NB4 (cell line): ENCODE measurements around the gene SLCO2A1.

ENCODE experiments used
- DNase-seq: peaks from one replicate; pipeline ENCODE4 v3.0.0; 2010; ENCODE audit warnings: low read depth
- H3K4me3 ChIP-seq: one replicate; pipeline ENCODE4 v1.5.1; 2011; ENCODE audit warnings: mild to moderate bottlenecking, low read depth, low read length, moderate library complexity
- CTCF ChIP-seq: IDR thresholded peaks from one replicate; pipeline ENCODE4 v1.5.1; 2012; ENCODE audit warnings: low read depth, low read length
- MAX ChIP-seq: IDR thresholded peaks from 2 replicates; pipeline ENCODE4 v1.6.1; 2011; ENCODE audit warnings: low read depth, low read length
- MYC ChIP-seq: IDR thresholded peaks from 2 replicates; pipeline ENCODE4 v1.6.1; 2011; ENCODE audit warnings: low read depth, low read length
- POLR2A ChIP-seq: IDR thresholded peaks from 2 replicates; pipeline ENCODE4 v1.6.1; 2011; ENCODE audit warnings: mild to moderate bottlenecking; ENCODE audit not compliant: insufficient read length; ENCODE audit errors: extremely low read depth

SLCO2A1 gene

GRCh38 chr3:133910422-133910821 is 119.3 kb downstream of the SLCO2A1 start:
- no peak for DNase-seq

GRCh38 chr3:133905376-133905775 is 124.3 kb downstream of the SLCO2A1 start:
- no peak for DNase-seq
- H3K4me3 ChIP-seq = no peak overlapping the region
- no peak for TF ChIP-seq MAX
- TF ChIP-seq CTCF = no peak
- TF ChIP-seq POLR2A = no peak
- no peak for TF ChIP-seq MYC

More at GRCh38 chr3:133910422-133910821, 119.3 kb downstream of the SLCO2A1 start:
- no peak for TF ChIP-seq MAX
- TF ChIP-seq MYC = no peak
- no peak for TF ChIP-seq POLR2A
- no peak for TF ChIP-seq CTCF
- H3K4me3 ChIP-seq = no peak overlapping the region

GRCh38 chr3:133901847-133902246 is 127.9 kb downstream of the SLCO2A1 start:
- DNase-seq = no peak
- no peak overlapping the region for H3K4me3 ChIP-seq
- TF ChIP-seq POLR2A = no peak
- TF ChIP-seq MYC = no peak
- TF ChIP-seq MAX = no peak
- TF ChIP-seq CTCF = no peak

GRCh38 chr3:133901083-133901482 is 128.6 kb downstream of the SLCO2A1 start:
- no peak overlapping the region for H3K4me3 ChIP-seq
- peak; percentile 45 for DNase-seq
- peak; percentile 69 for TF ChIP-seq CTCF
- TF ChIP-seq MYC = no peak

- peak; percentile 66 for DNase-seq
- no peak overlapping the region for H3K4me3 ChIP-seq
- TF ChIP-seq MAX = no peak
- no peak for TF ChIP-seq POLR2A
- no peak for TF ChIP-seq CTCF
- TF ChIP-seq MYC = no peak
These were observed 130.4 kb downstream of the SLCO2A1 start for GRCh38 chr3:133899311-133899710.

- no peak for TF ChIP-seq MAX
- no peak for TF ChIP-seq MYC
- no peak for TF ChIP-seq CTCF
- no peak for TF ChIP-seq POLR2A
- H3K4me3 ChIP-seq = no peak overlapping the region
- DNase-seq = no peak
These were observed 132.2 kb downstream of the SLCO2A1 start for GRCh38 chr3:133897547-133897946.
